Measurements from ENCODE around the gene F5. TPM values are rescaled to one million over a fixed set of nuclear protein-coding genes. Genes with fewer than 3 reads are reported as not detected.

The F5 gene
- total RNA-seq, 4 donors from 2014 or later: 0.32 to 0.82 (median 0.37) TPM; not detected in 1

DNA sequence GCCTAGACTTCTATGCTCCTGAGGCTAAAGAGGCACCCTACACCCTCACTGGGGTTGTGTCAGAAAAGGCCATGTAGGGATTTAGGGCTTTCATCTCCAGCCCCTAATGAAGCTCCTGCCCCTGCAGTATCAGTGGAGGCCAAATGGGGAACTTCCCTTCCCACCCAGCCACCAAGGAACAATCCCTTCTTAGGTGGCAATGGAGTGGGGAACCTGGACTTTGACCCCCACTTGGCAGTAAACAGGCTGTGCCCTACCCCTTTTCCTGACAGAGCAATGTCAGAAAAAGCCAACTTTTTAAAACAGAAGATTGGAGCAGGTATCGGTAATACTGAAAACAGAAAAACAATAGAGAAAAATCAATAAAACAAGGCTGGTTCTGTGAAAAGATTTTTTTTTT, 65.1 kb downstream of the F5 start:
- DNase-seq: peak; percentile 62
- intact Hi-C loops (cut with DNase I; ENCODE audit: low total_unique reads): no loop called here

GRCh38 chr1:169517558-169518186, 68.6 kb downstream of the F5 start:
- Histone ChIP-seq H3K4me1 (peaks cover 0 to 51% (median 12%) of the 10 kb centered on the region in 4 donors), H3K4me3 (no peak overlapping the region), H3K27me3 (no peaks in the 10 kb centered on the region), H3K9me3 (no peaks in the 10 kb centered on the region), H3K27ac (no peak overlapping the region), H3K36me3 (no peaks in the 10 kb centered on the region)
- DNase-seq: peak; percentile 22
- in situ Hi-C loops (cut with MboI; ENCODE audit: low pct_ligation_motif_present in 1 of 4, low pct_unique_long_range_greater_than_20kb in 1 of 4, low sequenced_read_pairs in 3 of 4) (no loop called here), intact Hi-C loops (cut with DNase I; ENCODE audit: low total_unique reads) (no loop called here)
- 68 to 76% methylated on average over 2 of the region's 2 CpGs for WGBS, 2 donors (ENCODE audit: low coverage in 1 of 2)
- no peak for TF ChIP-seq POLR2AphosphoS5 (IDR thresholded peaks at IDR 0.05)
- no peak for TF ChIP-seq EP300 (IDR thresholded peaks at IDR 0.05; ENCODE audit: low read depth)
- no peak for TF ChIP-seq POLR2A (IDR thresholded peaks at IDR 0.05)
- TF ChIP-seq, protein P1, sequence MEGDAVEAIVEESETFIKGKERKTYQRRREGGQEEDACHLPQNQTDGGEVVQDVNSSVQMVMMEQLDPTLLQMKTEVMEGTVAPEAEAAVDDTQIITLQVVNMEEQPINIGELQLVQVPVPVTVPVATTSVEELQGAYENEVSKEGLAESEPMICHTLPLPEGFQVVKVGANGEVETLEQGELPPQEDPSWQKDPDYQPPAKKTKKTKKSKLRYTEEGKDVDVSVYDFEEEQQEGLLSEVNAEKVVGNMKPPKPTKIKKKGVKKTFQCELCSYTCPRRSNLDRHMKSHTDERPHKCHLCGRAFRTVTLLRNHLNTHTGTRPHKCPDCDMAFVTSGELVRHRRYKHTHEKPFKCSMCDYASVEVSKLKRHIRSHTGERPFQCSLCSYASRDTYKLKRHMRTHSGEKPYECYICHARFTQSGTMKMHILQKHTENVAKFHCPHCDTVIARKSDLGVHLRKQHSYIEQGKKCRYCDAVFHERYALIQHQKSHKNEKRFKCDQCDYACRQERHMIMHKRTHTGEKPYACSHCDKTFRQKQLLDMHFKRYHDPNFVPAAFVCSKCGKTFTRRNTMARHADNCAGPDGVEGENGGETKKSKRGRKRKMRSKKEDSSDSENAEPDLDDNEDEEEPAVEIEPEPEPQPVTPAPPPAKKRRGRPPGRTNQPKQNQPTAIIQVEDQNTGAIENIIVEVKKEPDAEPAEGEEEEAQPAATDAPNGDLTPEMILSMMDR (IDR thresholded peaks at IDR 0.05): no peak

More for the DNA sequence above, 65.1 kb downstream of the F5 start:
- in situ Hi-C loops (cut with MboI; ENCODE audit: low pct_ligation_motif_present in 1 of 4, low pct_unique_long_range_greater_than_20kb in 1 of 4, low sequenced_read_pairs in 3 of 4): no loop called here
- Histone ChIP-seq H3K4me3 (no peak overlapping the region), H3K36me3 (no peaks in the 10 kb centered on the region), H3K27ac (peak overlapping the region in 3 of 4 donors; percentile 10 to 53 (median 16)), H3K27me3 (no peaks in the 10 kb centered on the region), H3K9me3 (no peaks in the 10 kb centered on the region), H3K4me1 (peaks cover 0 to 36% (median 4%) of the 10 kb centered on the region in 4 donors)
- TF ChIP-seq POLR2AphosphoS5 (IDR thresholded peaks at IDR 0.05): no peak
- WGBS, 2 donors (ENCODE audit: low coverage in 1 of 2): 73 to 80% methylated on average over 1 of the region's 1 CpG

- H3K9me3 ChIP-seq: no peaks in the 10 kb centered on the region
- H3K4me3 ChIP-seq: no peak overlapping the region
- in situ Hi-C loops (cut with MboI; ENCODE audit: low pct_ligation_motif_present in 1 of 4, low pct_unique_long_range_greater_than_20kb in 1 of 4, low sequenced_read_pairs in 3 of 4) (no loop called here), intact Hi-C loops (cut with DNase I; ENCODE audit: low total_unique reads) (no loop called here)
- no peaks in the 10 kb centered on the region for H3K36me3 ChIP-seq
- no peaks in the 10 kb centered on the region for H3K27me3 ChIP-seq
- TF ChIP-seq POLR2A (IDR thresholded peaks at IDR 0.05): no peak
- TF ChIP-seq, protein P1 (IDR thresholded peaks at IDR 0.05): no peak
- no peak for TF ChIP-seq EP300 (IDR thresholded peaks at IDR 0.05; ENCODE audit: low read depth)
- TF ChIP-seq POLR2AphosphoS5 (IDR thresholded peaks at IDR 0.05): no peak
- DNase-seq: no peak
- peaks cover 0 to 44% (median 9%) of the 10 kb centered on the region in 4 donors for H3K4me1 ChIP-seq
- H3K27ac ChIP-seq: peak overlapping the region in 2 of 4 donors; percentile 37 to 42
Measured at GRCh38 chr1:169515641-169516040, 70.6 kb downstream of the F5 start.

DNA sequence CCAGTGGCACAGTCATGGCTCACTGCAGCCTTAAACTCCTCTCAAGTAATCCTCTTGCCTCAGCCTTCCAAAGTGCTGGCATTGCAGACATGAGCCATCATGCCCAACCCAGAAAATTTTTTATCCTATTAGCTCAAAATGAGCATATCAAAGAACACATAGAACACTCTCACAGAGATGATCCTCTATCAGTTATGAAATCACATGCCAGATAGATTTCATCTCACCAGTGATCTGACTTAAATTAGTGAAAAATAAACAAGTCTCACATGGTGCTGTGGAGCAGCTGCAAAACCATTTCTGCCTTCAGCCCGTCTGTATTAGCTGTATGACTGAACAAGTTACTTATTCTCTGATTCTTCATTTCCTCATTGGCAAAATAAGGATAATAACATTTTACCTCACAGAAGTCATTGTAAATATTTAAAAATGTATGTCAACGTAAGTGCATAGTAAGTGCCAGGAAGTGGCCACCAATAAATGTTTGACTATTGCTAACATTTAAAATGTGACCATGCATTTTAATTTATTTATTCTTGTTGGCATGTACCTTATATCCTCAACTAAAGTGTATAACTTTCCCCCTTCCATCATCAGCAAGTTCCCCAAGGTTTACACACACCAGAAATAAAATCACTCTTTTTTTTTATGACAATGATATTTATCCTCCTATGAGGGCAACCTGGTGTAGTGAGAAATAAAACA, 71.6 kb downstream of the F5 start:
- Histone ChIP-seq H3K4me3 (no peak overlapping the region), H3K27me3 (no peaks in the 10 kb centered on the region), H3K4me1 (peaks cover 0 to 49% (median 10%) of the 10 kb centered on the region in 4 donors), H3K27ac (peak overlapping the region in 2 of 4 donors; percentile 37 to 42), H3K9me3 (no peaks in the 10 kb centered on the region), H3K36me3 (no peaks in the 10 kb centered on the region)
- in situ Hi-C loops (cut with MboI; ENCODE audit: low pct_ligation_motif_present in 1 of 4, low pct_unique_long_range_greater_than_20kb in 1 of 4, low sequenced_read_pairs in 3 of 4): no loop called here
- WGBS, 2 donors (ENCODE audit: low coverage in 1 of 2): 18 to 32% methylated on average over 2 of the region's 2 CpGs
- intact Hi-C loops (cut with DNase I; ENCODE audit: low total_unique reads): no loop called here
- DNase-seq: no peak
- no peak for TF ChIP-seq EP300 (IDR thresholded peaks at IDR 0.05; ENCODE audit: low read depth)
- TF ChIP-seq, protein P1 (IDR thresholded peaks at IDR 0.05): no peak
- TF ChIP-seq POLR2AphosphoS5 (IDR thresholded peaks at IDR 0.05): no peak
- TF ChIP-seq POLR2A (IDR thresholded peaks at IDR 0.05): no peak
